ENCODE results near the gene ARL8B.
"Not testable (repeated sequence)": the region's sequence is repeated elsewhere in the genome, so short reads cannot be mapped to it uniquely, and the experiment has no call there.

Gene ARL8B

GRCh38 chr3:5169807-5170206 is 47.7 kb downstream of the ARL8B start:
- H3K4me3 ChIP-seq (ENCODE audit: low read length) = no peak overlapping the region
- no peak for TF ChIP-seq CTCF (IDR thresholded peaks at IDR 0.05; ENCODE audit: insufficient read depth, low read depth, low read length, missing control alignments)
- DNase-seq (ENCODE audit: low read depth) = no peak

- H3K4me3 ChIP-seq (ENCODE audit: low read length) = no peak overlapping the region
- TF ChIP-seq CTCF (IDR thresholded peaks at IDR 0.05; ENCODE audit: insufficient read depth, low read depth, low read length, missing control alignments) = no peak
- no peak for DNase-seq (ENCODE audit: low read depth)
Measured at GRCh38 chr3:5170975-5171374, 48.9 kb downstream of the ARL8B start.

GRCh38 chr3:5172018-5172417 is 49.9 kb downstream of the ARL8B start:
- no peak overlapping the region for H3K4me3 ChIP-seq (ENCODE audit: low read length)
- TF ChIP-seq CTCF (IDR thresholded peaks at IDR 0.05; ENCODE audit: insufficient read depth, low read depth, low read length, missing control alignments) = no peak
- no peak for DNase-seq (ENCODE audit: low read depth)

GRCh38 chr3:5179036-5179435 is 56.9 kb downstream of the ARL8B start:
- not testable (repeated sequence) for DNase-seq (ENCODE audit: low read depth); H3K4me3 ChIP-seq (ENCODE audit: low read length)

GRCh38 chr3:5181469-5182141 is 59.5 kb downstream of the ARL8B start:
- TF ChIP-seq CTCF (IDR thresholded peaks at IDR 0.05; ENCODE audit: insufficient read depth, low read depth, low read length, missing control alignments) = no peak
- no peak overlapping the region for H3K4me3 ChIP-seq (ENCODE audit: low read length)
- no peak for DNase-seq (ENCODE audit: low read depth)

- DNase-seq (ENCODE audit: low read depth); H3K4me3 ChIP-seq (ENCODE audit: low read length): not testable (repeated sequence)
Measured at GRCh38 chr3:5183714-5184113, 61.6 kb downstream of the ARL8B start.

- H3K4me3 ChIP-seq (ENCODE audit: low read length) = no peak overlapping the region
- TF ChIP-seq CTCF (IDR thresholded peaks at IDR 0.05; ENCODE audit: insufficient read depth, low read depth, low read length, missing control alignments) = no peak
Measured at GRCh38 chr3:5184499-5184898, 62.4 kb downstream of the ARL8B start.

GRCh38 chr3:5185093-5185673 is 63.1 kb downstream of the ARL8B start:
- H3K4me3 ChIP-seq (ENCODE audit: low read length) = no peak overlapping the region
- DNase-seq (ENCODE audit: low read depth) = no peak
- no peak for TF ChIP-seq CTCF (IDR thresholded peaks at IDR 0.05; ENCODE audit: insufficient read depth, low read depth, low read length, missing control alignments)

More at GRCh38 chr3:5184499-5184898, 62.4 kb downstream of the ARL8B start:
- DNase-seq (ENCODE audit: low read depth) = no peak
